Measurements from ENCODE around the gene TULP1. TPM values are rescaled to one million over a fixed set of nuclear protein-coding genes. Genes with fewer than 3 reads are reported as not detected.

Gene TULP1
- total and polyA plus RNA-seq, 4 donors = not detected

DNA sequence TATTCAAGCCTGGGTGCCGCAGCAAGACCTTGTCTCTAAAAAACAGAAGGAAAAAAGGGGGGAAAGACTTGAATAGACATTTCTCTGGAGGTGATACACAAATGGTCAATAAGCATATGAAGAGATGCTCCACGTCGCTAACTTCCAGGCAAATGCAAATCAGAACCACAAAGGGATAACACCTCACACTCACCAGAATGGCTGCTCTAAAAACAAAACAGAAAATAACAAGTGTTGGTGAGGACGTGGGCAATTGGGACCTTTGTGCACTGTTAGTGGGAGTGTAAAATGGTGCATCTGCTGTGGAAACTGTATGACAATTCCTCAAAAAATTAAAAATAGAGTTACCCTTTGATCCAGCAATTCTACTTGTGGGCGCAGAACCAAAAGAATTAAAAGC is 48.4 kb upstream of the TULP1 start:
- no peak overlapping the region for H3K4me3 ChIP-seq (ENCODE audit: low read depth in 1 of 3, low read length in 3 of 3)
- H3K9ac ChIP-seq (ENCODE audit: low read depth in 1 of 2, low read length in 2 of 2) = no peak overlapping the region
- TF ChIP-seq, protein P1, sequence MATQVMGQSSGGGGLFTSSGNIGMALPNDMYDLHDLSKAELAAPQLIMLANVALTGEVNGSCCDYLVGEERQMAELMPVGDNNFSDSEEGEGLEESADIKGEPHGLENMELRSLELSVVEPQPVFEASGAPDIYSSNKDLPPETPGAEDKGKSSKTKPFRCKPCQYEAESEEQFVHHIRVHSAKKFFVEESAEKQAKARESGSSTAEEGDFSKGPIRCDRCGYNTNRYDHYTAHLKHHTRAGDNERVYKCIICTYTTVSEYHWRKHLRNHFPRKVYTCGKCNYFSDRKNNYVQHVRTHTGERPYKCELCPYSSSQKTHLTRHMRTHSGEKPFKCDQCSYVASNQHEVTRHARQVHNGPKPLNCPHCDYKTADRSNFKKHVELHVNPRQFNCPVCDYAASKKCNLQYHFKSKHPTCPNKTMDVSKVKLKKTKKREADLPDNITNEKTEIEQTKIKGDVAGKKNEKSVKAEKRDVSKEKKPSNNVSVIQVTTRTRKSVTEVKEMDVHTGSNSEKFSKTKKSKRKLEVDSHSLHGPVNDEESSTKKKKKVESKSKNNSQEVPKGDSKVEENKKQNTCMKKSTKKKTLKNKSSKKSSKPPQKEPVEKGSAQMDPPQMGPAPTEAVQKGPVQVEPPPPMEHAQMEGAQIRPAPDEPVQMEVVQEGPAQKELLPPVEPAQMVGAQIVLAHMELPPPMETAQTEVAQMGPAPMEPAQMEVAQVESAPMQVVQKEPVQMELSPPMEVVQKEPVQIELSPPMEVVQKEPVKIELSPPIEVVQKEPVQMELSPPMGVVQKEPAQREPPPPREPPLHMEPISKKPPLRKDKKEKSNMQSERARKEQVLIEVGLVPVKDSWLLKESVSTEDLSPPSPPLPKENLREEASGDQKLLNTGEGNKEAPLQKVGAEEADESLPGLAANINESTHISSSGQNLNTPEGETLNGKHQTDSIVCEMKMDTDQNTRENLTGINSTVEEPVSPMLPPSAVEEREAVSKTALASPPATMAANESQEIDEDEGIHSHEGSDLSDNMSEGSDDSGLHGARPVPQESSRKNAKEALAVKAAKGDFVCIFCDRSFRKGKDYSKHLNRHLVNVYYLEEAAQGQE (IDR thresholded peaks at IDR 0.05) = no peak
- TF ChIP-seq, protein P2, sequence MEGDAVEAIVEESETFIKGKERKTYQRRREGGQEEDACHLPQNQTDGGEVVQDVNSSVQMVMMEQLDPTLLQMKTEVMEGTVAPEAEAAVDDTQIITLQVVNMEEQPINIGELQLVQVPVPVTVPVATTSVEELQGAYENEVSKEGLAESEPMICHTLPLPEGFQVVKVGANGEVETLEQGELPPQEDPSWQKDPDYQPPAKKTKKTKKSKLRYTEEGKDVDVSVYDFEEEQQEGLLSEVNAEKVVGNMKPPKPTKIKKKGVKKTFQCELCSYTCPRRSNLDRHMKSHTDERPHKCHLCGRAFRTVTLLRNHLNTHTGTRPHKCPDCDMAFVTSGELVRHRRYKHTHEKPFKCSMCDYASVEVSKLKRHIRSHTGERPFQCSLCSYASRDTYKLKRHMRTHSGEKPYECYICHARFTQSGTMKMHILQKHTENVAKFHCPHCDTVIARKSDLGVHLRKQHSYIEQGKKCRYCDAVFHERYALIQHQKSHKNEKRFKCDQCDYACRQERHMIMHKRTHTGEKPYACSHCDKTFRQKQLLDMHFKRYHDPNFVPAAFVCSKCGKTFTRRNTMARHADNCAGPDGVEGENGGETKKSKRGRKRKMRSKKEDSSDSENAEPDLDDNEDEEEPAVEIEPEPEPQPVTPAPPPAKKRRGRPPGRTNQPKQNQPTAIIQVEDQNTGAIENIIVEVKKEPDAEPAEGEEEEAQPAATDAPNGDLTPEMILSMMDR (IDR thresholded peaks at IDR 0.05; ENCODE audit: low read depth, low read length, missing input control) = no peak
- no peak for TF ChIP-seq NR2F2 (IDR thresholded peaks at IDR 0.05)
- TF ChIP-seq FOXA1 (IDR thresholded peaks at IDR 0.05) = no peak
- TF ChIP-seq YY1 (IDR thresholded peaks at IDR 0.05) = no peak
- TF ChIP-seq EGR1 (IDR thresholded peaks at IDR 0.05; ENCODE audit: low read depth in 2 of 2) = no peak
- no peak for TF ChIP-seq RXRA (IDR thresholded peaks at IDR 0.05)
- no peak for TF ChIP-seq JUND (IDR thresholded peaks at IDR 0.05)
- TF ChIP-seq, protein P3, sequence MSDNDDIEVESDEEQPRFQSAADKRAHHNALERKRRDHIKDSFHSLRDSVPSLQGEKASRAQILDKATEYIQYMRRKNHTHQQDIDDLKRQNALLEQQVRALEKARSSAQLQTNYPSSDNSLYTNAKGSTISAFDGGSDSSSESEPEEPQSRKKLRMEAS (IDR thresholded peaks at IDR 0.05) = no peak
- no peak for TF ChIP-seq TAF1 (conservative IDR thresholded peaks at IDR 0.05)
- no peak for TF ChIP-seq FOXA2 (IDR thresholded peaks at IDR 0.05)
- TF ChIP-seq, protein P4, sequence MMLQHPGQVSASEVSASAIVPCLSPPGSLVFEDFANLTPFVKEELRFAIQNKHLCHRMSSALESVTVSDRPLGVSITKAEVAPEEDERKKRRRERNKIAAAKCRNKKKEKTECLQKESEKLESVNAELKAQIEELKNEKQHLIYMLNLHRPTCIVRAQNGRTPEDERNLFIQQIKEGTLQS (IDR thresholded peaks at IDR 0.05) = no peak
- no peak overlapping the region for H3K27ac ChIP-seq (ENCODE audit: low read depth in 1 of 2, low read length in 2 of 2)
- H3K9me3 ChIP-seq (ENCODE audit: control insufficient read depth in 4 of 4, low read length in 3 of 4) = no peaks in the 10 kb centered on the region
- H3K36me3 ChIP-seq (ENCODE audit: control insufficient read depth in 4 of 4, insufficient read depth in 3 of 4, low read depth in 1 of 4, low read length in 3 of 4) = no peaks in the 10 kb centered on the region
- no peaks in the 10 kb centered on the region for H3K4me1 ChIP-seq (ENCODE audit: control insufficient read depth in 4 of 4, insufficient read depth in 4 of 4, low read length in 3 of 4)
- no peak for DNase-seq (ENCODE audit: low spot score)
- 78% methylated on average over 5 of the region's 5 CpGs for WGBS
- H3K27me3 ChIP-seq (ENCODE audit: control insufficient read depth in 4 of 4, insufficient read depth in 4 of 4, low read length in 3 of 4) = no peaks in the 10 kb centered on the region

DNA sequence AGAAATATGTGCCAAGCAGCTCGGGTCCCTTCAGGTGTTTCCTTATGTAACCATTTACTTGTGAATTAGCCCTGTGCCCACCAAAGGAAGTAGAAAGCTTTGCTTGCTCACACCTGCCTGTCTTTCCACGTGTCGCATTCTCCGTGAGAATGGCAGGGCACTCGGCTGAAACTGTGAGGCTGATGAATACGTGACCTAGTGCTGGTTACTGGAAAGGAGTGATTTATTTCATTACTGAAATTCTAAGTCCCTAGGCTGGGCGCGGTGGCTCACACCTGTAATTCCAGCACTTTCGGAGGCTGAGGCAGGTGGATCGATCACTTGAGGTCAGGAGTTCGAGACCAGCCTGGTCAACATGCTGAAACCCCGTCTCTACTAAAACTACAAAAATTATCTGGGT is 45.9 kb upstream of the TULP1 start:
- H3K36me3 ChIP-seq (ENCODE audit: control insufficient read depth in 4 of 4, insufficient read depth in 3 of 4, low read depth in 1 of 4, low read length in 3 of 4) = no peaks in the 10 kb centered on the region
- H3K27ac ChIP-seq (ENCODE audit: low read depth in 1 of 2, low read length in 2 of 2) = no peak overlapping the region
- no peak for TF ChIP-seq YY1 (IDR thresholded peaks at IDR 0.05)
- H3K4me1 ChIP-seq (ENCODE audit: control insufficient read depth in 4 of 4, insufficient read depth in 4 of 4, low read length in 3 of 4) = no peaks in the 10 kb centered on the region
- DNase-seq (ENCODE audit: low spot score) = no peak
- 91% methylated on average over 12 of the region's 12 CpGs for WGBS
- no peaks in the 10 kb centered on the region for H3K27me3 ChIP-seq (ENCODE audit: control insufficient read depth in 4 of 4, insufficient read depth in 4 of 4, low read length in 3 of 4)
- no peak overlapping the region for H3K9ac ChIP-seq (ENCODE audit: low read depth in 1 of 2, low read length in 2 of 2)
- no peak overlapping the region for H3K4me3 ChIP-seq (ENCODE audit: low read depth in 1 of 3, low read length in 3 of 3)
- H3K9me3 ChIP-seq (ENCODE audit: control insufficient read depth in 4 of 4, low read length in 3 of 4) = no peaks in the 10 kb centered on the region

- H3K4me3 ChIP-seq (ENCODE audit: low read depth in 1 of 3, low read length in 3 of 3) = no peak overlapping the region
- H3K27me3 ChIP-seq (ENCODE audit: control insufficient read depth in 4 of 4, insufficient read depth in 4 of 4, low read length in 3 of 4) = no peaks in the 10 kb centered on the region
- H3K9ac ChIP-seq (ENCODE audit: low read depth in 1 of 2, low read length in 2 of 2) = no peak overlapping the region
- no peak overlapping the region for H3K27ac ChIP-seq (ENCODE audit: low read depth in 1 of 2, low read length in 2 of 2)
- no peak for DNase-seq (ENCODE audit: low spot score)
- H3K36me3 ChIP-seq (ENCODE audit: control insufficient read depth in 4 of 4, insufficient read depth in 3 of 4, low read depth in 1 of 4, low read length in 3 of 4) = no peaks in the 10 kb centered on the region
- WGBS = 74% methylated on average over 6 of the region's 6 CpGs
- H3K9me3 ChIP-seq (ENCODE audit: control insufficient read depth in 4 of 4, low read length in 3 of 4) = no peaks in the 10 kb centered on the region
- no peaks in the 10 kb centered on the region for H3K4me1 ChIP-seq (ENCODE audit: control insufficient read depth in 4 of 4, insufficient read depth in 4 of 4, low read length in 3 of 4)
- TF ChIP-seq SP1 (IDR thresholded peaks at IDR 0.05) (no peak), EGR1 (IDR thresholded peaks at IDR 0.05; ENCODE audit: low read depth in 2 of 2) (no peak), YY1 (IDR thresholded peaks at IDR 0.05) (no peak), FOXA1 (IDR thresholded peaks at IDR 0.05) (no peak), JUND (IDR thresholded peaks at IDR 0.05) (no peak), NR2F2 (IDR thresholded peaks at IDR 0.05) (no peak), HNF4G (IDR thresholded peaks at IDR 0.05) (no peak), RAD21 (IDR thresholded peaks at IDR 0.05) (no peak), FOXA2 (IDR thresholded peaks at IDR 0.05) (no peak), GABPA (IDR thresholded peaks at IDR 0.05 in 1 of 2, conservative IDR thresholded peaks at IDR 0.05 in 1 of 2) (no peak)
- TF ChIP-seq, protein P4 (IDR thresholded peaks at IDR 0.05) = no peak
- TF ChIP-seq, protein P1 (IDR thresholded peaks at IDR 0.05) = no peak
Observed at GRCh38 chr6:35557239-35557638, 44.5 kb upstream of the TULP1 start.
